H1 (cell line): ENCODE measurements around the gene MAP6. TPM values are rescaled to one million over a fixed set of nuclear protein-coding genes. Genes with fewer than 3 reads are reported as not detected.
A peak's percentile ranks its signal among the peaks of the same experiment; 100 is the strongest.

Experiments
- CTCF ChIA-PET: fragments of 300-600 bp; sonication (Branson Sonifier 250); formaldehyde crosslinking; loops from one replicate; lab custom pipeline; 2021; ENCODE audit not compliant: partially characterized antibody; lab: Charles Lee
- POLR2A ChIA-PET: fragments of 300-600 bp; sonication (Branson Sonifier 250); formaldehyde crosslinking; loops from one replicate; lab custom pipeline; 2021; ENCODE audit warnings: inconsistent platforms; ENCODE audit not compliant: partially characterized antibody; lab: Charles Lee
- DNase-seq, 2 experiments: peaks; one replicate each; pipeline versions ENCODE4 v3.0.0 to v3.0.0-alpha.2; 2010 to 2022; ENCODE audit warnings: low spot score in 2 of 2, low read depth in 1 of 2, mixed read lengths in 1 of 2
- FAIRE-seq: peaks from 2 replicates; lab custom pipeline; 2011; peaks lifted over from hg19 to GRCh38; lab: Jason Lieb, UNC
- H2AFZ ChIP-seq: 2 replicates; pipeline ENCODE4 v1.8.1; 2012; ENCODE audit warnings: low read length, inconsistent platforms
- H2AK5ac ChIP-seq: 2 replicates; pipeline ENCODE4 v1.6.1; 2013; ENCODE audit warnings: low read depth, low read length
- H2BK120ac ChIP-seq: replicated peaks from 2 replicates; pipeline ENCODE3; 2013; ENCODE audit warnings: low read depth, low read length, inconsistent platforms
- H2BK12ac ChIP-seq: 2 replicates; pipeline ENCODE4 v1.6.1; 2013; ENCODE audit warnings: low read depth, low read length
- H2BK15ac ChIP-seq: 2 replicates; pipeline ENCODE4 v1.6.1; 2013; ENCODE audit warnings: low read length
- H2BK20ac ChIP-seq: 2 replicates; pipeline ENCODE4 v1.6.1; 2013; ENCODE audit warnings: low read length
- H2BK5ac ChIP-seq: 2 replicates; pipeline ENCODE4 v1.6.1; 2013; ENCODE audit warnings: low read depth, low read length
- H3K14ac ChIP-seq: 2 replicates; pipeline ENCODE4 v1.6.1; 2013; ENCODE audit warnings: inconsistent platforms; ENCODE audit not compliant: insufficient read length
- H3K18ac ChIP-seq: 2 replicates; pipeline ENCODE4 v1.6.1; 2013; ENCODE audit warnings: low read length; ENCODE audit errors: extremely low read depth
- H3K23ac ChIP-seq: 2 replicates; pipeline ENCODE4 v1.6.1; 2013; ENCODE audit warnings: inconsistent platforms; ENCODE audit not compliant: insufficient read length
- H3K23me2 ChIP-seq: 2 replicates; pipeline ENCODE4 v1.6.1; 2013; ENCODE audit warnings: low read depth, low read length
- H3K27ac ChIP-seq: 2 replicates; pipeline ENCODE4 v1.6.1; 2011; ENCODE audit warnings: low read depth, low read length, inconsistent platforms
- H3K27me3 ChIP-seq, 4 experiments: replicated peaks in 1 of 4; 1 replicate in 1 of 4; 2 replicates in 3 of 4; pipeline versions ENCODE4 v1.6.1 to v1.8.1; 2011 to 2013; ENCODE audit warnings: low read length in 3 of 4, mild to moderate bottlenecking in 3 of 4, inconsistent platforms in 2 of 4, mixed read lengths in 2 of 4, moderate library complexity in 1 of 4; ENCODE audit not compliant: control insufficient read depth in 3 of 4, insufficient read depth in 3 of 4; ENCODE audit errors: extremely low read depth in 1 of 4
- H3K36me3 ChIP-seq, 4 experiments: 2 replicates each; pipeline versions ENCODE4 v1.6.1 to v1.8.1; 2011 to 2013; ENCODE audit warnings: mild to moderate bottlenecking in 4 of 4, low read length in 3 of 4, moderate library complexity in 2 of 4, control low read depth in 1 of 4, inconsistent platforms in 1 of 4; ENCODE audit not compliant: insufficient read depth in 4 of 4, control insufficient read depth in 2 of 4
- H3K4ac ChIP-seq: replicated peaks from 2 replicates; pipeline ENCODE3; 2013; ENCODE audit warnings: low read length, low read depth, mixed read lengths, inconsistent platforms; ENCODE audit not compliant: insufficient read length
- H3K4me1 ChIP-seq, 4 experiments: replicated peaks in 1 of 4; 1 replicate in 1 of 4; 2 replicates in 3 of 4; pipeline versions ENCODE4 v1.6.1 to v1.8.1; 2011 to 2013; ENCODE audit warnings: low read length in 3 of 4, inconsistent platforms in 2 of 4, mixed read lengths in 1 of 4; ENCODE audit not compliant: insufficient read depth in 4 of 4, control insufficient read depth in 3 of 4
- H3K4me2 ChIP-seq, 2 experiments: 2 replicates each; pipeline versions ENCODE4 v1.6.1 to v1.8.1; 2011 to 2013; ENCODE audit warnings: low read depth in 2 of 2, low read length in 2 of 2, control low read depth in 1 of 2, inconsistent platforms in 1 of 2, mild to moderate bottlenecking in 1 of 2; ENCODE audit not compliant: insufficient read depth in 1 of 2
- H3K4me3 ChIP-seq, 4 experiments: fragments of 200-600, 300-600 bp in 1 of 4; sonication (generic), shearing (Covaris generic), sonication (Bioruptor Twin) in 1 of 4; 2 replicates each; pipeline versions ENCODE4 v1.5.1 to v1.8.1; 2011 to 2016; ENCODE audit warnings: low read length in 4 of 4, low read depth in 3 of 4, control low read depth in 2 of 4, inconsistent platforms in 2 of 4, mild to moderate bottlenecking in 2 of 4, mixed read lengths in 1 of 4, moderate library complexity in 1 of 4; ENCODE audit not compliant: insufficient read depth in 2 of 4; ENCODE audit errors: extremely low read depth in 1 of 4
- H3K56ac ChIP-seq: replicated peaks from 2 replicates; pipeline ENCODE3; 2013; ENCODE audit warnings: low read depth, mild to moderate bottlenecking, mixed read lengths, low read length, inconsistent platforms; ENCODE audit not compliant: insufficient read length
- H3K79me1 ChIP-seq: 2 replicates; pipeline ENCODE4 v1.6.1; 2013; ENCODE audit warnings: low read depth, low read length, control low read depth
- H3K79me2 ChIP-seq, 2 experiments: 2 replicates each; pipeline versions ENCODE4 v1.6.1 to v1.8.1; 2012 to 2013; ENCODE audit warnings: low read length in 2 of 2, mild to moderate bottlenecking in 2 of 2, inconsistent platforms in 1 of 2; ENCODE audit not compliant: insufficient read depth in 2 of 2, control insufficient read depth in 1 of 2
- H3K9ac ChIP-seq, 4 experiments: replicated peaks in 1 of 4; 1 replicate in 1 of 4; 2 replicates in 3 of 4; pipeline versions ENCODE4 v1.6.1 to v1.8.1; 2011 to 2013; ENCODE audit warnings: low read depth in 3 of 4, low read length in 3 of 4, control low read depth in 2 of 4, mild to moderate bottlenecking in 2 of 4, moderate library complexity in 2 of 4, inconsistent platforms in 1 of 4; ENCODE audit errors: extremely low read depth in 1 of 4
- H3K9me3 ChIP-seq, 2 experiments: 2 replicates each; pipeline versions ENCODE4 v1.6.1 to v1.8.1; 2012 to 2013; ENCODE audit warnings: mild to moderate bottlenecking in 2 of 2, moderate library complexity in 2 of 2, control low read depth in 1 of 2, inconsistent platforms in 1 of 2, low read depth in 1 of 2, low read length in 1 of 2, mixed read lengths in 1 of 2; ENCODE audit not compliant: insufficient read depth in 2 of 2
- H4K20me1 ChIP-seq, 2 experiments: replicated peaks in 1 of 2; 2 replicates each; pipeline versions ENCODE3 to v1.8.1; 2011 to 2013; ENCODE audit warnings: inconsistent platforms in 2 of 2, low read length in 2 of 2, mild to moderate bottlenecking in 1 of 2; ENCODE audit not compliant: insufficient read depth in 2 of 2, control insufficient read depth in 1 of 2
- H4K5ac ChIP-seq: 2 replicates; pipeline ENCODE4 v1.6.1; 2013; ENCODE audit warnings: low read length, low read depth, mixed read lengths, inconsistent platforms; ENCODE audit not compliant: insufficient read length
- H4K8ac ChIP-seq: 2 replicates; pipeline ENCODE4 v1.8.0; 2013; ENCODE audit warnings: mild to moderate bottlenecking, moderate library complexity, low read length, inconsistent platforms; ENCODE audit not compliant: insufficient read depth; ENCODE audit errors: extremely low read depth
- H4K91ac ChIP-seq: replicated peaks from 2 replicates; pipeline ENCODE3; 2013; ENCODE audit warnings: low read length, mixed read lengths, inconsistent platforms; ENCODE audit not compliant: insufficient read length
- KDM1A ChIP-seq: fragments of 200-600, 300-600 bp; sonication (generic); IDR thresholded peaks from 2 replicates; pipeline ENCODE4 v1.7.1; 2016; ENCODE audit warnings: mild to moderate bottlenecking, low read length, borderline replicate concordance
- SP1 ChIP-seq: IDR thresholded peaks from 2 replicates; pipeline ENCODE4 v1.6.1; 2011; ENCODE audit warnings: low read depth, low read length
- WGBS, 2 experiments: shearing (Covaris generic) in 1 of 2; methylation state at CpG; one replicate each; pipeline versions ENCODE4 v1.1.6 to v1.1.7; 2013 to 2015; ENCODE audit warnings: low lambda C conversion rate in 2 of 2, mixed read lengths in 2 of 2, inconsistent platforms in 1 of 2, low coverage in 1 of 2, missing lambda C conversion rate in 1 of 2; ENCODE audit not compliant: insufficient replicate concordance in 2 of 2, insufficient coverage in 1 of 2, insufficient read length in 1 of 2; ENCODE audit errors: extremely low coverage in 1 of 2, missing lambda C conversion rate in 1 of 2; 5-methylcytosine and 5-hydroxymethylcytosine counted together
- polyA plus RNA-seq, 7 experiments: library from polyadenylated mRNA; depleted of rRNA in 3 of 7; stranded (reverse) in 5 of 7; unstranded in 2 of 7; fragments of >200 nt in 5 of 7; fragments of 200-250 nt in 2 of 7; gene quantifications; 1 replicate in 5 of 7; 2 replicates in 1 of 7; 4 replicates in 1 of 7; pipeline versions ENCODE4 v1.2.1 to v1.2.3, GENCODE V29; 2011 to 2013; ENCODE audit warnings: missing spikeins in 2 of 7, mixed read lengths in 2 of 7
- total RNA-seq: library from RNA; stranded (reverse); fragmentation: NEBNext Ultra II Directional; extraction: Animal tissue kit (Norgen Biotek cat#: 25700); gene quantifications from 2 replicates; pipeline ENCODE4 v1.2.1, GENCODE V29; 2021

The MAP6 gene
- total and polyA plus RNA-seq, 2 of the 8 experiments (the other 6 are each of a cell fraction or from before 2014, with no cell fraction given), result 0.54 to 0.89 TPM

- Histone ChIP-seq H3K14ac (no peak overlapping the region), H2BK5ac (no peak overlapping the region), H4K5ac (no peak overlapping the region), H4K20me1 (peaks cover 0 to 1% of the 10 kb centered on the region in 2 experiments), H3K9ac (no peak overlapping the region), H2AK5ac (no peak overlapping the region), H3K79me2 (no peaks in the 10 kb centered on the region), H4K8ac (no peak overlapping the region), H3K27ac (no peak overlapping the region), H3K4me3 (no peak overlapping the region), H3K36me3 (no peaks in the 10 kb centered on the region), H3K4me1 (no peaks in the 10 kb centered on the region), H3K9me3 (peaks cover 5 to 7% of the 10 kb centered on the region in 2 experiments; a peak in 1 of 4 replicates), H2BK15ac (no peak overlapping the region), H2AFZ (no peak overlapping the region), H3K23ac (no peak overlapping the region), H2BK12ac (no peak overlapping the region), H2BK120ac (no peak overlapping the region), H4K91ac (no peak overlapping the region), H3K27me3 (peaks cover 18 to 32% (median 24%) of the 10 kb centered on the region in 4 experiments), H3K4me2 (no peak overlapping the region), H3K4ac (no peak overlapping the region)
- ChIA-PET POLR2A (no interaction called here), CTCF (interaction anchor here (1.2 to 3.2 kb wide), 3 partner anchors 12 to 76 kb away, joined by 4 to 18 read pairs (median 4); no protein-coding TSS in a partner anchor)
- DNase-seq, result no peak
- WGBS, 2 experiments, result 94% methylated on average over 4 of the region's 4 CpGs; no CpG with 5 or more reads in 1 of the 2 experiments
- TF ChIP-seq KDM1A, result no peak
- TF ChIP-seq SP1, result 0 out of 2 replicates have a peak, but pooled peaks have one; percentile 40
- TF ChIP-seq, all 59 proteins: peak for 1
- Histone ChIP-seq H3K23me2 (no peaks in the 10 kb centered on the region), H3K18ac (no peak overlapping the region), H3K79me1 (no peaks in the 10 kb centered on the region), H3K56ac (no peak overlapping the region), H2BK20ac (no peak overlapping the region)
- FAIRE-seq, result no peak
Measured at GRCh38 chr11:75673977-75674582, 5.2 kb upstream of the MAP6 start.
